GM21381 (cell line): ENCODE data around the gene SSRP1.

ENCODE experiments used
- ATAC-seq: cut with Tn5 transposase; IDR thresholded peaks from one replicate; pipeline ENCODE4 v1.9.1; 2021; ENCODE audit warnings: mild to moderate bottlenecking, moderate library complexity; ENCODE audit not compliant: unreplicated experiment

The SSRP1 gene

DNA sequence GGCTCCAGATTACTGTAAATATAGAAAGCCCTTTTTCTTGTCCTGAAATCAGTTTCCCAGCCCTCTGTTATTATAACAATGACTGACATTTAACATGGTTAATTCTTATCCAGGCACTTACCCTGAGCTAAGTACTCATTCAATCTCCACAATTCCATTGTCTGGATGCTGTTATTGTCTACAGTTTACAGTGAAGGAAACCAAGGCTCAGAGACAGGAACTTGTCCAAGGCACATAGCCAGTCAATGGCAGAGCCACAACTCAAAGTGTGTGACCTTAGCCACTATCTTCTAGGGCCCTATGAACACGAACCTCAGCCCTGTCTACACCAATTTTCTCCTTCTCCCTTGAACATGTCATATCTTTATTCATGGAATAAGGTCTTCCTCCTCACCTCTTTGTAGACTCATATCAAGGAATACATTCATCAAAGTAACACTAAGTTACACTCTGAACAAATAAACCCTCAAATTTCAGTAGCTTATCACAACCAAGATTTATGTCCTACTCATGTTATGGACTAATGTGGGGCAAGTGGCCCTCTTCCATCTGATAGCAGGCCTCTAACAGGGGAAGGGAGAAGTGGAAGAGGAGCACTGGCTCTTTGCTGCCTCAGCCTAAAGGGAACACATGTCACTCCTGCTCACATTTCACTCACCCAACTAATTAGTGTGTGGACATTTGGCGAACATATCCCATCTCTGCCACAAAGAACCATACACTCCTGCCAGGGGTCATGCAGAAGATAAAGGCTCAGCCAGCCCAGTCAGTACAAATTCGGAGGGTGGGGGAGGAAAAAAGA is 59.3 kb downstream of the SSRP1 start:
- ATAC-seq, result no peak
